Hematopoietic multipotent progenitor cell treated with erythropoietin and hydrocortisone succinate and interleukin-3 and kit ligand, for 4 days (in vitro differentiated cells): ENCODE results near the gene HADHA.
A peak's percentile ranks its signal among the peaks of the same experiment; 100 is the strongest.
"Not testable (repeated sequence)": the region's sequence is repeated elsewhere in the genome, so short reads cannot be mapped to it uniquely, and the experiment has no call there.

Experiments
- DNase-seq: peaks from one replicate; pipeline ENCODE4 v3.0.0-alpha.2; 2015

HADHA gene

GRCh38 chr2:26244309-26245230 lies at the start of gene HADHA, which contains the start of gene HADHB:
HADHA (minus strand) TSS chr2:26244632; CDS start chr2:26244596, 36 bp downstream.
HADHB (plus strand) TSS chr2:26244939; CDS start chr2:26254255, 9,316 bp downstream.
- peak; percentile 96 for DNase-seq

GRCh38 chr2:26292646-26293045 lies 48.2 kb upstream of the HADHA start:
- DNase-seq = no peak

GRCh38 chr2:26290001-26290400 lies 45.6 kb upstream of the HADHA start:
- DNase-seq = no peak

GRCh38 chr2:26285931-26286330 lies 41.5 kb upstream of the HADHA start:
- no peak for DNase-seq

- no peak for DNase-seq
Observed at GRCh38 chr2:26284132-26284531, 39.7 kb upstream of the HADHA start.

GRCh38 chr2:26283606-26284005 lies 39.2 kb upstream of the HADHA start:
- DNase-seq = no peak

GRCh38 chr2:26281226-26281625 lies 36.8 kb upstream of the HADHA start:
- no peak for DNase-seq

- DNase-seq = no peak
Observed at GRCh38 chr2:26279886-26280285, 35.5 kb upstream of the HADHA start.

GRCh38 chr2:26276484-26277227 lies 32.2 kb upstream of the HADHA start:
- DNase-seq = peak; percentile 18

GRCh38 chr2:26274058-26274613 lies 29.7 kb upstream of the HADHA start:
- DNase-seq = peak; percentile 51

- DNase-seq = no peak
Observed at GRCh38 chr2:26273501-26273900, 29.1 kb upstream of the HADHA start.

- no peak for DNase-seq
Observed at GRCh38 chr2:26270373-26270772, 25.9 kb upstream of the HADHA start.

GRCh38 chr2:26269571-26270158 lies 25.2 kb upstream of the HADHA start:
- no peak for DNase-seq

GRCh38 chr2:26268670-26269385 lies 24.4 kb upstream of the HADHA start:
- DNase-seq = not testable (repeated sequence)

GRCh38 chr2:26268213-26268612 lies 23.8 kb upstream of the HADHA start:
- peak; percentile 15 for DNase-seq

GRCh38 chr2:26258836-26259235 lies 14.4 kb upstream of the HADHA start:
- DNase-seq = not testable (repeated sequence)

GRCh38 chr2:26255759-26256384 lies 11.4 kb upstream of the HADHA start:
- peak; percentile 67 for DNase-seq

GRCh38 chr2:26251893-26252292 lies 7.5 kb upstream of the HADHA start:
- DNase-seq = peak; percentile 29

GRCh38 chr2:26249625-26250024 lies 5.2 kb upstream of the HADHA start:
- no peak for DNase-seq

- DNase-seq = peak; percentile 31
Observed at GRCh38 chr2:26246818-26247217, 2.4 kb upstream of the HADHA start.

- DNase-seq = peak; percentile 23
Observed at GRCh38 chr2:26245810-26246209, 1.4 kb upstream of the HADHA start.

GRCh38 chr2:26245231-26245732 lies 850 bp upstream of the HADHA start:
- peak; percentile 75 for DNase-seq
